Middle frontal gyrus (tissue), 1 donor: ENCODE results near the gene FBXW8.

Experiments
- DNase-seq: peaks from one replicate; pipeline ENCODE4 v3.0.0-alpha.2; 2015; ENCODE audit warnings: low spot score; ENCODE audit errors: extremely low spot score

FBXW8 gene

DNA sequence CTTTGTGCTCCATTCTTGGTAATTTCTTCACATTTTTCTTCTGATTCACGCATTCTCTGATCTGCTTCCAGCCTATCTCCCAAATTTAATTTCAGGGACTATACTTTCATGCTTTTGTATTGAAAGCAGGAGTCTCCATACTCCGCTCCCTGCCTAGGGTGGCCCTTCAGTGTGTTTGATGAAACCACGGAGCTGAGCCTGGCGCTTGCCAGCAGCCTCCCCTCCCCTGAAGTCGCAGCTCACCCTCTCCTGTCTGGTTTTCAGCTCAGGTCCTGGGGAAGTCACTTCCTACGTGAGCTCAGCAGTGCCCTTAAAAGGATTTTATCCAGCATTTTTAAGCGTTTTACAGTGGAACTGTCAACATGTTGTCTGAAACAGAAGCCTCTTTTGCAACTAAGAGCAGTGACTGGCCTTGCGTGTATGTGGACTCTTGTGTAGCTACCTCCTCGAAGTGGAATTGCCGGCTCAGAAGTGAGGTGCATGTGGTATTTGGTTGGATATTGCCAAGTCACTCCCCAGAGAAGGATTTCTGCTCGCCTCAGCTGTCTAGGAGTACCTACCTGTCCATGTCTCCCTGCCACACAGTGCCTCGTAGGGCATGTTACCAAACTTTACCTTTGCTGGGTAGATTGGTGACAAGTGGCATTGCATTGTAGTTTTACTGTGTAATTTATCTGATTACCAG lies 109.9 kb downstream of the FBXW8 start:
- no peak for DNase-seq

DNA sequence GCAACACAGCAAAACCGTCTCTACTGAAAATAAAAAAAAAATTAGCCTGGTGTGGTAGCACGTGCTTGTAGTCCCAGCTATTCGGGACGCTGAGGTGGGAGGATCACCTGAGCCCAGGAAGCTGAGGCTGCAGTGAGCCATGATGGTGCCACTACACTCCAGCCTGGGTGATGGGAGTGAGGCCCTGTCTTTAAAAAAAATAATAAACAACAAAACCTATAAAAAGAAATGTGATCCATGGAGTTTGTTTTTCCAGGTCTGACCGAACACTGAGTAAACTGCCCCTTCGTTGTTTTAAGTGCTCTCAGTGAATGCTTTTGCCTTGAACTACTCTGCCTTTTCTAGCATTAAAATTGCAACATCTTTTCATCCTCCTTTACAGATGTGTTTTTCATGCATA lies 111.7 kb downstream of the FBXW8 start:
- no peak for DNase-seq

DNA sequence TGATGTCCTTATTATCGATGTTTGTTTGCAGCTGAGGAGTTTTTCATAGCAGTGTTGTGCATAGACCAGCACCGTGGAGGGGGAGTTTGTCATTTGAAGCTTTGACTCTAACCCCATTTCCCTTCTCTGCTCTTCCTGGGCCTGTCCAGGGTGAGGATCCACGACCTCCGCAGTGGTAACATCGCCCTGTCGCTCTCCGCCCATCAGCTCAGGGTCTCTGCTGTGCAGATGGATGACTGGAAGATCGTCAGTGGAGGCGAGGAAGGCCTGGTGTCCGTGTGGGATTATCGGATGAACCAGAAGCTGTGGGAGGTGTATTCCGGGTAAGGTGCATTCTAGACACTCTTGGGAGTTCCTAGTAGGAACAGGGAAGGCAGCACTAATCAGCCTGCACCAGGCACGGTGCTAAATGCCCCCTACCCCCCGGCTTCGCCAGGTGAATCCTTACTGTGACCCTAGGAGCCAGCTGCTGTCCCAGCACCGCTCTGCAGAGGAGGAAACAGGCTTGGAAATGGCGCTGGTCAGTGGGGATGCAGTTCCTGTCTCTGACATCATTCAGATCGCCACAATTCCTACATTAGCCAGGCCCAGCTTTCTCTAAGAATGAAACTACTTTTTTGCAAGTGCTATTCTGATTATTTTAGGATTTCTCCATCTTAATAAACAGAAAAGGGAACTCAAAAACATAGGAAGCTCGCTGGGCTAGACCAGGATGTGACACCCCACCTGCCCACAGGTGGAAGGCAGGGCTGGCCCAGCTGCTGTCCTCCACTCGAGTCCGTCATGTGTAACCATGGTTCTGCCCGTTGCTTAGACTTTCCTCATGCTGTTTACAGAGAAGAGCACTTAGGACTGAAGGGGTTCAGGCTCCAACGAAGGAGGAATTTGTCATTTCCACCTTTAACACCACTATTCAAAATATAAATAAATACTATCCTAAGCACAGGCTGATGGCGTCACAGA lies 113.5 kb downstream of the FBXW8 start:
- no peak for DNase-seq

DNA sequence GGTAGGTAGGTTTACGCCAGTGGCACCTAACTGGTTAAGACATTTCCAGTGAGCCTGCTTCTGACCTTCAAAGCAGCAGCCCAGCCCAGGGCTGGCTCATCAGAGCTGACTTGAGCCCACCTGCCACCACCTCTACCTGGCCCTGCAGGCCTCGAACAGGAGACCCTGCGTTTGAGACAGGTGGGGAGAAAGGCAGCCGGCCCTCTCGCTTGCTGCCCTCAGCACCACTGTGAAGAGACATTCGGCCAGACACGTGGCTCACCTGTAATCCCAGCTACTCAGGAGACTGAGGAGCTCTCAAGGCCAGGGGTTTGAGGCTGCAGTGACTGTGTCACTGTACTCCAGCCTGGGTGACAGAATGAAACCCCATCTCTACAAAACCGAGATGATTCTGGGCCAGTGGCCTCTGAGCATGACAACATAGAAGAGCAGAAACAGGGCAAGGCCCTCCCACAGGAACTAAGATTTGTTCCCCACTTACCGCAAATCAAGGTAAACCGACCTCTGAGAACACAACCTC lies 114.3 kb downstream of the FBXW8 start:
- no peak for DNase-seq

DNA sequence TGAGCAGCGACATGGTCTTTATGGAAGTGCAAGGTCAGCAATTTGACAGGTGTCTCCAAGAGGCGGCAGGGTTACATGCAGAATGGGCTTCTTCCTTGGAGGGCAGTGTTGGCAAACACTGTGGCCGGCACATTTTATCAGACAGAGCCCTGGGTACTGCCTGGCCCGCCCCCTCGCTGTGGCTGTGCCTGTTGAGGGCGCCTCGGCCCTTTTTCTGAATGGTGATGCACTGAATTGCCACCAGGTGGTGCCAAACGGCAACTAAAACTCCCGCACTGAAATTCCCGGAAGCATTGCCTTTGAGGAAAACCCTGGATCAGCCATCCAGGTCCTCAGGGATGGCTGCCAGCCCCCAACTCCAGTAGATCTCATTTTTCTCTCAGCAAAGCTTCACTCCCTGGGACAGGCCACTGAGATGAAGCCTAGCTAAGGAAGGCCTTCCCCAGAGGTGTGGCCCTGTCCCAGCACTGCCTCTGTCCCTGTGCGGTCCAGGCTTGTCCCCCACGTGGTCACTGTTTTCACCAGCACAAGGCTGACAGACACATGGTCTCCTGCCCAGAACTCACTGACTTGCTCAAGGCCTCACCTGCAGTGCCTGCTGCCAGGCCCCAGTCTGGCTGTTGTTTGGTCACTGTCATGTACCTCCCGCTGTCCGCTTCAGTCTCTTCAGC lies 114.9 kb downstream of the FBXW8 start:
- peak; percentile 61 for DNase-seq

DNA sequence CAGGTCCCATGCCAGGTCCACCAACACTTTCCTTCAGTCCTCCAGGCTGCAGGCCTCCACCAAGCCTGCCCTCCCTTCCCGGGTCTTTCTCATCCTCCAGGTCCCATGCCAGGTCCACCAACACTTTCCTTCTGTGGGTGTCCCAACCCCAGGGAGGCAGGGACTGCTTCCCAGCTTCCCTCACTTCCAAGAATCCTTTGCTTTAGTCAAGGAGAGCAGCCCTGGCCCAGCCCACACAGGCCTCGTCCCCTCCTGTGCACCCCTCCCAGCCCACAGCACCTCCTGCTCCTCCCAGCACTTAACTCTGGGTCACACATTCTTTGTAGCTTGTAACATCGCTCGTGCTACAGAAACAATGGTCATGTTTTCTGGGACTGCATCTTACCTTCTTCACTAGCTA lies 115.6 kb downstream of the FBXW8 start:
- DNase-seq: no peak

DNA sequence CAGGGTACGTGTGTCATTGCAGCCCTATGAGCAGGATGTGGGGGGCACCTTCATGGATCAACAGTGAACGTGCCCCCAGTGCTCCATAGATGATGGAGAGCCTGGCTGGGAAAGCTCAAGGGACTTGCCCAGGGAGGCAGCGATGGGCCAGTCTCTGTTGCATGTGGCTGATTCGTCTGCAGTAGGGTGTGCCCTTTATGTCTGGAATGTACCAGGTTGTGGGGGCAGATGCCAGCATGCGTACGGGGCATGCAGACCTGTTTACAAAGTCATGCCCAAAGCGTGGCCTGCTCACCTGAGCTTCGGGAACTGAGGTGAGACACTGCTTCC lies 116.1 kb downstream of the FBXW8 start:
- DNase-seq: no peak

DNA sequence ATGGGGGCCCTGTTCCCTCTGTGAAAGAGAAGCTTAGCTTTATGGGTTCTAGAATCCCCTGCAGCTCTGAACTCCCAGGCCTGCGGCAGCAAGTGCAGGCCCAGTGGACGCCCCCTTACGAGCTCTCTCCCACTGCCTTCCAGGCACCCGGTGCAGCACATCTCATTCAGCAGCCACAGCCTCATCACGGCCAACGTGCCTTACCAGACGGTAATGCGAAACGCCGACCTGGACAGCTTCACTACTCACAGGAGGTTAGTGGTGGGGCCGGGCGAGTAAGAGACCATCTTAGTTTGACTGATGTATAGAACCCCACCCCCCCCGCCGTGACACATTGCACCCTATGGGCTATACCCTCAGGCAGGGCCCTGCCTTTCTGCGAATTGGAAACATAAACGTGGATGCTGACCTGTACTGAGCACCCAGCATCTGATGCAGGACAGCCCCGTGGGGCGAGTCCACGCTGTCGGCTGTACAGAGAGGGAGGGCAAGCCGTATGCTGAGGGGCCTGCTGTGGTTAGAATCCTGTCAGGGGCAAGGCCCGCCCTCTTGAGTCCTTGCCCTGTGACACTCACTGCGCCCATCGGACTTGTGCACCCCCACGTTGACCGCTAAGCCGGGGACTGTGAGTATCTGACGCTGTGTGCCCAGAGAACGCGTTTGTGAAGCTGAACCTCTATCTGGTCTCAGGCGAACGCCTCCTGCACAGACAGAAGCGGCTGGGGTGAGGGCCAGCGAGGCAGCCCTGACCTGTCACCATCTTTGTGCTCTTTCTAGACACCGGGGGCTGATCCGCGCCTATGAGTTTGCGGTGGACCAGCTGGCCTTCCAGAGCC lies 116.7 kb downstream of the FBXW8 start:
- no peak for DNase-seq

DNA sequence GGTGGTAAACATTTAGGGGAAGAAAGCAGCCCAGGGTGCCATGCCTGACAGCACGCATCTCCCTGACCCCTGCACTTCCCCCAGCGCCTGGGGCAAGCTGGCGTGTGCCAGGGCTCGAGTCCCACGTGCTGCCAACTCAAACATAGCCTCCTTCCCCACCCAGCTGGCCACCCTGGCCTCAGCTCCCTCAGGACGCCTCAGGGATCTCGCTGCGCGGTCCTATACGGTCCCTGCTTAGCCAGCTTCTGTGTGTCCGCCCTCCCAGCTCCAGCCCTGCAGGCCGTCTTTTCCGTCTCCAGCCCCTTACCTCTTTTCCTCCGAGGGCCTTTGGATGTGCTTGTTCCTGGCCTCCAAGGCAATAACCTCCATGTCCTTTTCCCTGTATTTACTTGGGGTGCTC lies 117.5 kb downstream of the FBXW8 start:
- no peak for DNase-seq

DNA sequence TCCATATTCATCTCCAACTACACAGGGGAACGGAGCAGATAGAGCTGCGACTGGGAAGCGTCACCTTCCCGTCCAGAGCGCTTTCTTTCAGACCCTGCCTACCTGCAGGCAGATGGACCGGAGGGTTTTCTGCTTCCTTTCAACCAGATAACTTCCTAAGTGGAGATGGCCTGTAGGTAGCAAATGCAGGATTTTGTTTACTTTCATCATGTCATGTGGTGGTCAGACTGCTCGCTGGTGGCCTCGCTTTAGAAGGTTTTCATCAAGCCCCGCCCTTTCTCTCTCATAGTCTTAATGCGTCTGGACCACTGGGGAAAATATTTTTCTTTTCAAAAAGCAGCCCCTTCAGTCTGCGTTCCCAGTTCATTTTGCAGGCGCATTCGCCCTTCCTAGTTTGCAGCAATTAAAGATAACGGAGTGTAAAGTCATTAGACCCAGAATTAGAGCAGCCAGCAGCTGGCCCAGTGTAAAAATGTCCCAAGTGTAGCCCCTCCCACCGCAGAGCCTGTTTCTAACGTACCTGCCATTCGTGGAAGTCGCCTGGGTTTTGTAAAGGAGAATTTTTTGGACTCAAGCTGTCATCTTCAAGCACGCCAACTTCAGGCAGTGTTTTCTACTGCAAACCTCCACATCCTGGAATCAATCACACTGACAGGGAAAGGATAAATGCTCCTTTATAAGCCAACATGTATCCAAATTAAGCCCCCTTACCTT lies 119.6 kb downstream of the FBXW8 start:
- DNase-seq: no peak

DNA sequence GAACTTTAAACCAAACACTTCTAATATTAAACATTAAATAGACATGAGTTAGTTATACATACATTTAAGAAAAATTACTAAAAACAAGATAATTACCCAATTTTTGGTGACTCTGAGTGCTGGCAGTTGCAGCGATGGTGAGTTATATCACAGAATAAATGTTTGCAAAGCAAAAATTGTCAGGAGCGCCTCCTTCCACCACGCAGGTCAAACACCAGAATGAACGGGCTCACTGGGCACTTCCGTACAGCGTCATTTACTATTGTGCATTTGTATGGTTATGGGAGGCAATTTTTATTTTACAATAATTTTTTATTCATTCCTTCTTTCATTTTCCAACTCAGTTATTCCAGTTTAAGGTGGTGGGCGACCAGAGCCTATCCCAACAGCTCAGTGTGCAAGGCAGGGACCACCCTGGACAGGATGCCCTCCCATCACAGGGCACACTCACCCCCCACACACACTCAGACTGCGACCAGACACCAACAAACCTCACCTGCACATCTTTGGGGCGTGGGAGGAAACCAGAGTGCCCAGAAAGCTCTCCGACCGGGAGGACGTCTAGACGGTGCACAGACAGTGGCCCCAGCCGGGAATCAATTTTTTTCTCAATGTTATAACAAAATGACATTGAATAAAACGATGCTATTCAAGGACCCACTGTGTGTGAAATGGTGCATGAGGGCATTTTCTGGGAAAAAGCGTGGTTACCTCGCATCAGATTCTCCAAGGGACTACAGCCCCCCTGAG lies 121.3 kb downstream of the FBXW8 start:
- no peak for DNase-seq

DNA sequence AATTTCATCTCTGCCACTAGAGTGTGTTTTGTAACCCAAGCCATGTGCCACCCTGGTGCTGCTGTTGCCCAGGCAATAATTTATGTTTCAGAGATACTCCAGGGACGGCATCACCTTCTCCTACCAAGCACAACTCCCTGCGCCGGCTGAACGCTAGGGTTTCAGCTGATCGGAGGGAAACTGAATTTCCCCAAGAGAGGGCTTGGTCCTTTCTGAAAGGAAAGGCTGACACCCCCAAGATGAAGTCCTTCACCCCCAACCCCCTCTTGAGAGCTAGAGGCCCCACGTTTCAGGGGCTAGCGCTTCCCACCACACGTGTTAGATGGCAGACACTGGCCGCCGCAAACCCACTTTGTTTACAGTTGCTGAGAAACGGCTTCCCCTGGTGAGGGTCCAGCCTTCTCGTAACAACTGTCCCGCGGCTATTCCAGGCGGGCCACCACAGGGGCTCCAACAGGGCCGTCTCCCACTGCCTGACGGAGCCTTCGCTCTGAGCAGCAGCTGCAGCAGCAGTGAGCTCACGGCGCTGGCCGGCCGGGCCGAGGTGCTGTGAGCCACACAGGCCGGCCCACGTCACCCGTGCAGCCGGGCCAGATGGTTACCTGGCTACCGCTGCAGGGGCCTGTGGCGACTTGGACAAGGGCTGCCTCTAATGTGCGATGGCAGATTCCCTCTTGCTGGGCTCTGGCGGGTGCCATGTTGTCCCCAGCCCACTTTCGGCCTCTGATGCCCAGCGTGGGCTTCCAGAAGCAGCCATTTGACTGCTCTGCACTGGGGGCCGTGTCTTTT lies 122.0 kb downstream of the FBXW8 start:
- no peak for DNase-seq

DNA sequence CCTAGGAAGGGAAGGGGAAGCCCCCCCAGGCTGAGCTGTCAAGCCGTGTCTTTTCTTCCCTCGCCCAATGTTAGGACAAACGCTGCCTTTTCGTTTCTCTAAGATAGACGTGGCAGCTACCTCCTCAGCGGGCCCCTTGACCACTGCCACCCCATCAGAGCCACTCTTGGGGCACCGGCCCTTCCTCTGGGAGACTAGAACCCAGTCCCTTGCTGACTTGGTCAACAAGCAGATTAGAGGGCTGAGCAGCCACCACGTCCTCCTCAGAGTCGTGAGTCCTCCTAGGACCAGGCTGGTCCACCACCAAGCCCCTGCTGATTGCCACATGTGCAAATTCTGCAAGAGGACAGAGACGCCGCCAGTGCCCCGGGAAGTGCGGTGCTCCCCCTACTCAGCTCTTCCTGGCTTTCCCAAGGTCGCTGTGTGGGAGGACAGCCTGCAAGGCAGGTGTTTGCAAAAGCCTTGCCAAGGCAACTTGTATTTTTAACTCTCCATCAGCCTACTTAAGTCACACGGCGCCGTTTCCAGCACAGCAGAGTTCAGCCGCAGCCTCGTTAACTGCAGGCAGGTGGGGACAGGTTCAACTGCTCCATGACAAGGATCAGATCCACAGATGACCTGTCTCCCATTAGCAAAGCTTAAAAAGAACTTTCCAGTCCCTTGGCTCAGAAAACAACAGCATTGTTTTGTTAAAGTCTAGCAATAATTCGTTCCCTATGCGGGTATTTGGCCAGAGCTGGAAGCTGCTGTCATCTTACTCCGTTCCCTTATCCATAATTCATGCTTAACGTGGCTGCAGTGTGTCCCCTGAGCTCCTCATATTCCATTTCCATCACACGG lies 122.9 kb downstream of the FBXW8 start:
- no peak for DNase-seq

DNA sequence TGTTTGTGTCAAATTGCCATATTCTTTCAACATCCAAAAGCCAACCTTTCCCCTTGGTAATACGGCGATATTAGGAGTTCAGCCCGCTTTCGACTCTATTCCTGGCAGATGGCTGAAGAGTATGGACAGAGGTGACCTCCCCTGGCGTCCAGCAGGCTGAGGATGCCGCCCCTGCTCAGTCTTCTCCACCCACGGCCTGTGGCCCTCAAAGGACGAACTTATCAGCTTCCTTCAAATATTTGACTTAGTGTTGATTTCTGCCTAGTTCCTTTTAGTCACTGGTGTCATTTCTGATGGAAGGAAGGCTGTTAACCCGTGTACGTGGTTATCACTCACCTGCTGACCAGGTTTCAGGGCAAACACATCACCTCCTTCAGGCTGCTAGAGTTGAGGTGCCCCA lies 123.5 kb downstream of the FBXW8 start:
- DNase-seq: no peak

DNA sequence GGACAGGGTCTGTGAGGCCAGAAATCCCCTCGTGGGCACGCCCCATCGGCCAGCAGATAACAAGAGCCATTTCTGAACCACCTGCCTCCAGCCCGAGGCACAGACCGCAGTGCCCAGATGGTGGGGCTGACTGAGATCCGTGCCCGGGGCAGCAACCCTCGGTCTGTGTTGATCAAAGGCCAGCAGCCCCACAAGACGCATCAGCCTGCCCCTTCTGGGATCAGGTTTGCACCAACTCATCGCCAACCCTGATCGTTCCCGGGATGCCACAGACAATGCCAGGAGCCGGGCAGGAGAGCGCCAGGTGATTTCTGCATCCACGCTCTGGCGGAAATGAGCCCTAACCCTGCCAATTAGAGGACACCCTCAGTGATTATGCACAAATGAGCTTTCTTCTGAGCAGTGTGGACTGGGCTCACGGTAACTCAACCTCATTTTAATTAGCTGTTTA lies 124.0 kb downstream of the FBXW8 start:
- DNase-seq: no peak

DNA sequence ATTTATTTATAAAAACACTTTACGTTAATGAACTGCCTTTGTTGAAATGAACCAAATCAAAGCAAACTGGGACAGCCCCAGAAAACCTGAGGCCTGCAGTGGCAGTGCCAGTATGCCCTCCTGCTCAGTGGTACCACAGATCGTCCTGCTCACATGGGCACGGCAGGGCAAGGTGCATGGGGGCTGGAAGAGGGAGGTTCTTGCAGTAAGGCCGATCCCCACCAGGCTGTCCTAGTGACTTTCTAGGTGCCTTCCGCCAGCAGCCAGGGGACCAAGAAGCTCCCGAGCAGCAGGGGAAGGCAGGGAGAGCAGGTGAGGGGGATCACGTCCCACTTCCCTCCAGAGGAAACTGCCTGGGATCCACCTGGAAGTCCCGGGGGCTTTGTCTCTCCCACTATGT lies 124.5 kb downstream of the FBXW8 start:
- DNase-seq: no peak

DNA sequence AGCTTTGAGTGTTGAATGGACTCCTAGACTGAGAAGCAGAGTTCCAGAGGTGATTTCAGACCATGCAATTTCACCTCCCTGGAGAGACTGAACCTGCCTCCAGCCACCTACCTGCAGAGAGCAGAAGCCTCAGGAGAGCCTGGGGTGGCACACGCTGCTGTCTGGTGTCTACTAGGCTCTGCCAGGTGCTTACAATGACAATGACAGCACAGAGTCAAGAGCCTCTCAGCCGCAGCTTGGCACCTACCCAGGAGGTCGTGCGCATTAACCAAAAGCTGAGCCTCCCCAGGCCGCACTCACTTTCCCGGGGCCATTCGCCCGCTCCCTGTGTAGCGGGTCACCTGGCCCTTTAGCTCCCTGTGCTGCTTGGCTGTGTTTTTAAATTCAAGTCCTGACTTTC lies 125.3 kb downstream of the FBXW8 start:
- DNase-seq: no peak

DNA sequence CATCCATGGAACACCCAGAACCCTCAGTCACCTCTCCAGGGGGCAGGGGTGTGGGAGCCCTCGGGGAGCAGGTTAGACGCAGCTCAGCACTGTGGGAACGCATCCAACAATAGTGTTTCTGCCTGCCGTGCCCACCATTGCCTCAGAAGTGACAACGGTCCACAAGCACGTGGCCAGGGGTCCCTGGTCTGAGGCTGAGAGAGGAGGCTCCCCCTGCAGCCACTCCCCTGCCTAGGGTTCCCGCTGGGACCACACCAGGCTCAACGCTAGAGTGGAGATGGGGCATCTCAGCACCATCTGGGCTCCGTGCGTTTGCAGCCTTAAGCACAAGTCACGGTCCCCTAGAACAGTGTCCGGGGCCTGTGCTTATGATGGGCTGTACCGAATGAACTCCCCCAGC lies 125.8 kb downstream of the FBXW8 start:
- DNase-seq: no peak
